ENCODE data around the gene GUCD1. TPM values are rescaled to one million over a fixed set of nuclear protein-coding genes. Genes with fewer than 3 reads are reported as not detected.

The GUCD1 gene
- total and polyA plus RNA-seq, 2 of the 8 experiments (the other 6 are each of a cell fraction or from before 2014, with no cell fraction given) = 85.2 to 128 TPM

- H4K20me1 ChIP-seq (replicated peaks in 1 of 2; ENCODE audit: control insufficient read depth in 1 of 2, insufficient read depth in 2 of 2, low read length in 2 of 2) = no peaks in the 10 kb centered on the region
- H3K4me2 ChIP-seq (ENCODE audit: insufficient read depth in 1 of 2, low read depth in 2 of 2, low read length in 2 of 2) = no peak overlapping the region
- DNase-seq (ENCODE audit: low read depth in 1 of 2, low spot score in 2 of 2) (no peak), FAIRE-seq (no peak)
- H4K8ac ChIP-seq (ENCODE audit: extremely low read depth, insufficient read depth, low read length) = no peak overlapping the region
- no peak overlapping the region for H4K91ac ChIP-seq (replicated peaks; ENCODE audit: insufficient read length, low read length)
- H3K23ac ChIP-seq (ENCODE audit: insufficient read length) = no peak overlapping the region
- H4K5ac ChIP-seq (ENCODE audit: insufficient read length, low read depth, low read length) = no peak overlapping the region
- no peak overlapping the region; the same call in 1 of the 2 replicates for H2BK12ac ChIP-seq (ENCODE audit: low read depth, low read length)
- no peaks in the 10 kb centered on the region for H3K79me2 ChIP-seq (ENCODE audit: control insufficient read depth in 1 of 2, insufficient read depth in 2 of 2, low read length in 2 of 2)
- no peak overlapping the region for H2BK120ac ChIP-seq (replicated peaks; ENCODE audit: low read depth, low read length)
- no peak overlapping the region for H3K27ac ChIP-seq (ENCODE audit: low read depth, low read length)
- ChIA-PET CTCF (ENCODE audit: partially characterized antibody) (interaction anchor here (0.7 to 6.7 kb wide), 22 partner anchors 7 to 301 kb away, joined by 3 to 74 read pairs (median 4); partner anchors contain the start of gene ADORA2A), POLR2A (ENCODE audit: partially characterized antibody) (no interaction called here)
- H2AK5ac ChIP-seq (ENCODE audit: low read depth, low read length) = no peak overlapping the region
- peaks cover 0 to 3% (median 0%) of the 10 kb centered on the region in 4 experiments; a peak in 3 of 7 replicates for H3K4me1 ChIP-seq (replicated peaks in 1 of 4; ENCODE audit: control insufficient read depth in 3 of 4, insufficient read depth in 4 of 4, low read length in 3 of 4)
- H2BK20ac ChIP-seq (ENCODE audit: low read length) = no peak overlapping the region
- H2BK5ac ChIP-seq (ENCODE audit: low read depth, low read length) = no peak overlapping the region
- 95% methylated on average over 2 of the region's 2 CpGs; no CpG with 5 or more reads in 1 of the 2 experiments for WGBS, 2 experiments (ENCODE audit: extremely low coverage in 1 of 2, insufficient coverage in 1 of 2, insufficient read length in 1 of 2, insufficient replicate concordance in 2 of 2, low coverage in 1 of 2, low lambda C conversion rate in 2 of 2, missing lambda C conversion rate in 1 of 2)
- no peak overlapping the region for H3K56ac ChIP-seq (replicated peaks; ENCODE audit: insufficient read length, low read depth, low read length)
- no peaks in the 10 kb centered on the region for H3K23me2 ChIP-seq (ENCODE audit: low read depth, low read length)
- H2BK15ac ChIP-seq (ENCODE audit: low read length) = no peak overlapping the region
- TF ChIP-seq TCF12 (IDR thresholded peaks at IDR 0.05; ENCODE audit: low read depth, low read length) (no peak), SP1 (IDR thresholded peaks at IDR 0.05; ENCODE audit: low read depth, low read length) (no peak), SIX5 (IDR thresholded peaks at IDR 0.05; ENCODE audit: low read depth, low read length) (no peak), HDAC2 (IDR thresholded peaks at IDR 0.05; ENCODE audit: borderline replicate concordance in 1 of 2, low read depth in 2 of 2, low read length in 2 of 2) (no peak), CHD1 (IDR thresholded peaks at IDR 0.05; ENCODE audit: low read depth, low read length) (no peak), SUZ12 (IDR thresholded peaks at IDR 0.05; ENCODE audit: low read length) (no peak), SP4 (IDR thresholded peaks at IDR 0.05; ENCODE audit: low read length) (no peak), EZH2 (IDR thresholded peaks at IDR 0.05; ENCODE audit: low read depth, low read length, severe bottlenecking) (no peak), RFX5 (IDR thresholded peaks at IDR 0.05; ENCODE audit: borderline replicate concordance, low read depth, low read length) (no peak), JUN (IDR thresholded peaks at IDR 0.05; ENCODE audit: low read depth, low read length) (no peak), SIN3A (conservative IDR thresholded peaks at IDR 0.05 in 1 of 2, IDR thresholded peaks at IDR 0.05 in 1 of 2; ENCODE audit: low read depth in 1 of 2, low read length in 2 of 2) (no peak), KDM4A (IDR thresholded peaks at IDR 0.05; ENCODE audit: low read depth, low read length, severe bottlenecking) (no peak), BACH1 (IDR thresholded peaks at IDR 0.05; ENCODE audit: low read length) (no peak), TEAD4 (IDR thresholded peaks at IDR 0.05; ENCODE audit: low read depth, low read length) (no peak)
- no peaks in the 10 kb centered on the region for H3K27me3 ChIP-seq (replicated peaks in 1 of 4; ENCODE audit: control insufficient read depth in 3 of 4, extremely low read depth in 1 of 4, insufficient read depth in 3 of 4, low read length in 3 of 4)
- H2AFZ ChIP-seq (ENCODE audit: low read length) = no peak overlapping the region
- no peak overlapping the region for H3K4ac ChIP-seq (replicated peaks; ENCODE audit: insufficient read length, low read depth, low read length)
- H3K9me3 ChIP-seq (ENCODE audit: insufficient read depth in 2 of 2, low read depth in 1 of 2, low read length in 1 of 2) = no peaks in the 10 kb centered on the region
- H3K79me1 ChIP-seq (ENCODE audit: low read depth, low read length) = no peaks in the 10 kb centered on the region
- no peak overlapping the region for H3K4me3 ChIP-seq (ENCODE audit: extremely low read depth in 1 of 4, insufficient read depth in 2 of 4, low read depth in 3 of 4, low read length in 4 of 4)
- H3K36me3 ChIP-seq (ENCODE audit: control insufficient read depth in 2 of 4, insufficient read depth in 4 of 4, low read length in 3 of 4) = no peaks in the 10 kb centered on the region
- H3K14ac ChIP-seq (ENCODE audit: insufficient read length) = no peak overlapping the region
- no peak overlapping the region for H3K9ac ChIP-seq (replicated peaks in 1 of 4; ENCODE audit: extremely low read depth in 1 of 4, low read depth in 3 of 4, low read length in 3 of 4)
- no peak overlapping the region for H3K18ac ChIP-seq (ENCODE audit: extremely low read depth, low read length)
Measured at GRCh38 chr22:24526191-24526590, 28.7 kb downstream of the GUCD1 start.
